T-helper 1 cell treated with Interleukin-12 subunit alpha and Interleukin-12 subunit beta and Interleukin-4 antibody, amounts not matched to agents 30 ng/mL and 1 ng/mL, for 36 hours (primary cell): ENCODE results near the gene SPRN. TPM values are rescaled to one million over a fixed set of nuclear protein-coding genes. Genes with fewer than 3 reads are reported as not detected.

ENCODE experiments used
- total RNA-seq: library from RNA; stranded (reverse); gene quantifications from 2 replicates; pipeline ENCODE4 v1.2.3, GENCODE V29; 2022

SPRN gene
- total RNA-seq, 1 donor from 2014 or later = not detected

Other genes with a start within 250 kb of the SPRN start
- gene UTF1, start 194.4 kb downstream of the SPRN start, total RNA-seq = not detected in 2 replicates
- not detected in 2 replicates for gene VENTX, start 186.8 kb downstream of the SPRN start, total RNA-seq
- gene ADAM8, start 147.8 kb downstream of the SPRN start, total RNA-seq = 290 and 302 TPM in 2 replicates
- gene TUBGCP2, start 115.8 kb downstream of the SPRN start, total RNA-seq = 59.2 and 61.6 TPM in 2 replicates
- 53.4 and 55.6 TPM in 2 replicates for gene ZNF511, start 115.7 kb downstream of the SPRN start, total RNA-seq
- gene CALY, start 87.7 kb downstream of the SPRN start, total RNA-seq = 0.44 TPM in 1 of 2 replicates, not detected in the other
- gene PRAP1, start 77.3 kb downstream of the SPRN start, total RNA-seq = not detected in 2 replicates
- 14.2 and 17.0 TPM in 2 replicates for gene FUOM, start 66.6 kb downstream of the SPRN start, total RNA-seq
- 37.6 and 40.4 TPM in 2 replicates for gene ECHS1, start 51.3 kb downstream of the SPRN start, total RNA-seq
- 4.5 and 6.2 TPM in 2 replicates for gene PAOX, start 45.4 kb downstream of the SPRN start, total RNA-seq
- 51.7 and 56.0 TPM in 2 replicates for gene MTG1, start 30.5 kb downstream of the SPRN start, total RNA-seq
- 1.6 TPM in 2 replicates for gene SCART1, start 29.3 kb upstream of the SPRN start, total RNA-seq
- 0.56 and 1.0 TPM in 2 replicates for gene CYP2E1, start 102.7 kb upstream of the SPRN start, total RNA-seq
- 0.25 and 0.32 TPM in 2 replicates for gene SYCE1, start 141.0 kb upstream of the SPRN start, total RNA-seq
- not detected in 2 replicates for gene FRG2B, start 202.2 kb upstream of the SPRN start, total RNA-seq